ENCODE measurements around the gene RPA1. TPM values are rescaled to one million over a fixed set of nuclear protein-coding genes. Genes with fewer than 3 reads are reported as not detected.

Gene RPA1
- total and polyA plus RNA-seq, 2 of the 4 experiments (the other 2 are of a cell fraction): 38.4 to 48.2 TPM

GRCh38 chr17:1860978-1861377 lies 31.2 kb downstream of the RPA1 start:
- dilution Hi-C loops (cut with HindIII; ENCODE audit: low sequenced_read_pairs, unreplicated experiment) (no loop called here), in situ Hi-C loops (cut with MboI; ENCODE audit: low sequenced_read_pairs) (no loop called here)
- CTCF ChIA-PET: no interaction called here

More at GRCh38 chr17:1860978-1861377, 31.2 kb downstream of the RPA1 start:
- H3K79me1 ChIP-seq (ENCODE audit: low read depth in 1 of 2, low read length in 2 of 2): no peaks in the 10 kb centered on the region
- no peak overlapping the region for H2AK9ac ChIP-seq (replicated peaks; ENCODE audit: low read depth, low read length, poor library complexity)
- H3K27ac ChIP-seq (ENCODE audit: insufficient read depth, low read length): no peak overlapping the region
- H3K9me1 ChIP-seq (ENCODE audit: insufficient read depth, low read length): no peaks in the 10 kb centered on the region
- WGBS, 2 experiments (ENCODE audit: extremely low coverage in 2 of 2, insufficient read length in 1 of 2): 93% methylated on average over 6 of the region's 11 CpGs; no CpG with 5 or more reads in 1 of the 2 experiments
- no peak overlapping the region for H3K56ac ChIP-seq (ENCODE audit: extremely low read depth, insufficient read depth, low read length)
- H2AFZ ChIP-seq (replicated peaks; ENCODE audit: low read length, poor library complexity): no peak overlapping the region
- no peak overlapping the region for H3K4me3 ChIP-seq (ENCODE audit: insufficient read depth, low read depth, low read length)
- no peaks in the 10 kb centered on the region for H4K20me1 ChIP-seq (ENCODE audit: insufficient read depth, low read length)
- no peak overlapping the region for H2BK120ac ChIP-seq (ENCODE audit: low read depth, low read length)
- no peak overlapping the region for H2BK20ac ChIP-seq (ENCODE audit: low read depth, low read length)
- ATAC-seq (ENCODE audit: low read depth): no peak
- no peaks in the 10 kb centered on the region for H3K9me3 ChIP-seq (ENCODE audit: control insufficient read depth, insufficient read depth, low read length)
- no peak overlapping the region for H3K23ac ChIP-seq (ENCODE audit: low read depth, low read length)
- no peak overlapping the region for H2AK5ac ChIP-seq (ENCODE audit: low read depth, low read length)
- H4K5ac ChIP-seq (ENCODE audit: low read depth, low read length): no peak overlapping the region
- no peak overlapping the region for H3K18ac ChIP-seq (ENCODE audit: low read depth, low read length)
- H2BK5ac ChIP-seq (ENCODE audit: low read depth, low read length, poor library complexity, severe bottlenecking): no peak overlapping the region
- no peak for DNase-seq
- no peak overlapping the region for H4K8ac ChIP-seq (ENCODE audit: low read depth in 2 of 2, low read length in 2 of 2)
- H3K36me3 ChIP-seq (ENCODE audit: control insufficient read depth, insufficient read depth, low read length): peaks cover 9% of the 10 kb centered on the region
- H3K4me1 ChIP-seq (ENCODE audit: control insufficient read depth, insufficient read depth, low read length): no peaks in the 10 kb centered on the region
- no peaks in the 10 kb centered on the region for H3K27me3 ChIP-seq (ENCODE audit: control insufficient read depth, insufficient read depth, low read length)
- intact Hi-C loops (cut with micrococcal nuclease): no loop called here
- no peak overlapping the region for H2BK15ac ChIP-seq (ENCODE audit: low read depth, low read length)
- BruUV-seq (replicated peaks): no TSS peak
- no peak overlapping the region for H3K4ac ChIP-seq (ENCODE audit: low read depth, low read length)
- no peak overlapping the region for H3K9ac ChIP-seq (ENCODE audit: low read depth, low read length)
- POLR2A ChIA-PET (ENCODE audit: unreplicated experiment): no interaction called here
- no peak overlapping the region for H3K14ac ChIP-seq (replicated peaks; ENCODE audit: low read depth, low read length)
- H3K4me2 ChIP-seq (ENCODE audit: low read depth, low read length): no peak overlapping the region
- no peak overlapping the region for H4K91ac ChIP-seq (ENCODE audit: insufficient read depth, low read depth, low read length)
- no peak for TF ChIP-seq RCOR1 (IDR thresholded peaks at IDR 0.05; ENCODE audit: insufficient replicate concordance, low read length)

Data from IMR-90 (cell line).